Prostate gland (tissue), 2 donors: Measurements from ENCODE around the gene SMLR1. TPM values are rescaled to one million over a fixed set of nuclear protein-coding genes. Genes with fewer than 3 reads are reported as not detected.
A peak's percentile ranks its signal among the peaks of the same experiment; 100 is the strongest.

Experiments
- DNase-seq: peaks from one replicate; pipeline ENCODE4 v3.0.0-alpha.2; 2019; ENCODE audit warnings: low spot score
- H3K27ac ChIP-seq, 2 donors: fragments of 200-600 bp; sonication (generic); 2 replicates each; pipeline ENCODE4 v1.5.1; 2017 to 2019
- H3K27me3 ChIP-seq: fragments of 200-600 bp; sonication (generic); replicated peaks from 2 replicates; pipeline ENCODE4 v1.5.1; 2019; ENCODE audit not compliant: insufficient read depth
- H3K36me3 ChIP-seq, 2 donors: fragments of 200-600 bp; sonication (generic); 1 replicate in 1 of 2; 2 replicates in 1 of 2; pipeline versions ENCODE4 v1.5.1 to v1.8.1; 2017 to 2019
- H3K4me1 ChIP-seq: fragments of 200-600 bp; sonication (generic); replicated peaks from 2 replicates; pipeline ENCODE4 v1.5.1; 2019
- H3K4me3 ChIP-seq, 2 donors: fragments of 200-600 bp; sonication (generic); 2 replicates each; pipeline ENCODE4 v1.5.1; 2017 to 2019
- H3K9me3 ChIP-seq: fragments of 200-600 bp; sonication (generic); 2 replicates; pipeline ENCODE4 v1.5.1; 2017
- CTCF ChIP-seq, 4 experiments: fragments of 200-600 bp in 2 of 4; fragments of 450-650 bp in 2 of 4; sonication (generic) in 2 of 4; IDR thresholded peaks; 1 replicate in 3 of 4; 2 replicates in 1 of 4; pipeline ENCODE4 v1.5.1; 2016 to 2019; ENCODE audit warnings: antibody characterized with exemption in 4 of 4, mild to moderate bottlenecking in 2 of 4, moderate library complexity in 2 of 4
- POLR2A ChIP-seq: fragments of 450-650 bp; IDR thresholded peaks from one replicate; pipeline ENCODE4 v1.6.1; 2016; ENCODE audit warnings: antibody characterized with exemption, mild to moderate bottlenecking
- POLR2AphosphoS5 ChIP-seq: sonication (generic); formaldehyde crosslinking; IDR thresholded peaks from one replicate; pipeline ENCODE4 v1.6.1; 2017; ENCODE audit warnings: antibody characterized with exemption
- WGBS: methylation state at CpG from one replicate; pipeline ENCODE4 v1.1.5; 2018; 5-methylcytosine and 5-hydroxymethylcytosine counted together
- intact Hi-C: fragments of 100-400 bp; cut with DNase I; formaldehyde crosslinking; loops from one replicate; pipeline ENCODE4 v1.14.2; 2022
- total RNA-seq, 2 donors: library from RNA; depleted of rRNA; stranded (reverse); fragments of >200 nt; gene quantifications; one replicate each; pipeline ENCODE4 v1.1.0, GENCODE V29; 2016

SMLR1 gene
- total RNA-seq, 2 donors from 2014 or later: 0.28 TPM; not detected in 1

DNA sequence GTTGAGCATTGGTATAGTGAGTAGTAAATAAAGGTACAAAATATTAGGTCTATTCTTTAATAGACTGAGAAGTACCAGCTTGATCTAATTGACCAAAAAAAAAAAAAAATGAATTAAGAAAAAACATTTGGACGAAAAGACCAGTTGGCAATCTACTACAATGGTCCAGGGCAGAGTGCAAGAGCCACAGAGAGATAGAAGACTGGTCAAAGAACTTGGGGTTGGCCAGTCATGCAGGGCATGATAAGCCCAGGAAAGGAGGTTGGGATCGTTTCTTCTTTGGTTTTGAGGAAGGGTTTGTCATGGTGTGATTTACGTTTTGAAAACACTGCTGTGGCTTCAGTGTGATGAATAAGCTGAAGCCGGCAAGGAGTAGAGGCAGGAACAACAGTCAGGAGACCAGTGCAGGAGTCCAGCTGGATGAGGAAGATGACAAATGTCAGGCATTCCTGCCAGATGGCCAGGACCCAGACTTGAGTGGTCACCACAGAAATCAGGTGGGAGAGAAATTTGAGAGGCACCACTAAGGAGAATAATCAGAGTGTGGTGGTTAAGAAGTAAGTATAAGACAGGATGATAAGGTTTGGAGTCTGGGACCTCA, 14.0 kb downstream of the SMLR1 start:
- intact Hi-C loops: no loop called here
- WGBS: 65% methylated on average over 4 of the region's 4 CpGs
- no peak for DNase-seq
- Histone ChIP-seq H3K27me3 (no peaks in the 10 kb centered on the region), H3K36me3 (no peaks in the 10 kb centered on the region), H3K4me1 (no peaks in the 10 kb centered on the region), H3K9me3 (no peaks in the 10 kb centered on the region), H3K27ac (no peak overlapping the region), H3K4me3 (no peak overlapping the region)
- TF ChIP-seq POLR2AphosphoS5 (no peak), POLR2A (no peak), CTCF (IDR thresholded peaks at IDR 0.05) (no peak)

GRCh38 chr6:130843575-130844320, 16.5 kb downstream of the SMLR1 start:
- intact Hi-C loops: no loop called here
- H3K27me3 ChIP-seq: no peaks in the 10 kb centered on the region
- 90% methylated on average over 3 of the region's 3 CpGs for WGBS
- H3K4me3 ChIP-seq: no peak overlapping the region
- no peak overlapping the region for H3K27ac ChIP-seq
- H3K4me1 ChIP-seq: no peaks in the 10 kb centered on the region
- DNase-seq: no peak
- H3K36me3 ChIP-seq: no peaks in the 10 kb centered on the region
- no peaks in the 10 kb centered on the region for H3K9me3 ChIP-seq
- no peak for TF ChIP-seq POLR2A
- peak in 3 of 4 experiments; percentile 18 to 60 (median 44) for TF ChIP-seq CTCF (IDR thresholded peaks at IDR 0.05)
- TF ChIP-seq POLR2AphosphoS5: no peak

DNA sequence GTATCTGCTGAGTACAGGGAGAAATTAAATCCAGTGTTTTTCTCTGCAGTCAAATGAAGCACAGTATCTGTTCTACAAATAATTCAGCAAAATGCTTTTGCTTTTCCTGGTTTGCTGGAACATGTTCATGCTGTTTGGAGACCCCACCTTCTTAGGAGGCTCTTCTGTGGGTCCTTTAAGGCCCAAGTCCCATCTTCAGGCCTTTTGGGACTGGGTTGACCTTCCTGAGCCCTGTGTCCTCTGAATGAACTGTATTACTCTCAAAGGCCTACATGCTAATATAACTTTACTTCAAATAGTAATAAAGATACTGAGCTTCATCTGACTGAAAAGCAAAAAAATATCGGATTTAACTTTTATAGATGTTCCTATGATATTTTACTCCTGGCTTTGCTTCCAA, 19.3 kb downstream of the SMLR1 start:
- no peaks in the 10 kb centered on the region for H3K36me3 ChIP-seq
- no peak overlapping the region for H3K4me3 ChIP-seq
- H3K27ac ChIP-seq: no peak overlapping the region
- WGBS: 55% methylated on average over 1 of the region's 1 CpG
- H3K27me3 ChIP-seq: no peaks in the 10 kb centered on the region
- no peak for DNase-seq
- H3K9me3 ChIP-seq: no peaks in the 10 kb centered on the region
- intact Hi-C loops: no loop called here
- no peaks in the 10 kb centered on the region for H3K4me1 ChIP-seq
- TF ChIP-seq POLR2A (no peak), CTCF (IDR thresholded peaks at IDR 0.05) (no peak), POLR2AphosphoS5 (no peak)

DNA sequence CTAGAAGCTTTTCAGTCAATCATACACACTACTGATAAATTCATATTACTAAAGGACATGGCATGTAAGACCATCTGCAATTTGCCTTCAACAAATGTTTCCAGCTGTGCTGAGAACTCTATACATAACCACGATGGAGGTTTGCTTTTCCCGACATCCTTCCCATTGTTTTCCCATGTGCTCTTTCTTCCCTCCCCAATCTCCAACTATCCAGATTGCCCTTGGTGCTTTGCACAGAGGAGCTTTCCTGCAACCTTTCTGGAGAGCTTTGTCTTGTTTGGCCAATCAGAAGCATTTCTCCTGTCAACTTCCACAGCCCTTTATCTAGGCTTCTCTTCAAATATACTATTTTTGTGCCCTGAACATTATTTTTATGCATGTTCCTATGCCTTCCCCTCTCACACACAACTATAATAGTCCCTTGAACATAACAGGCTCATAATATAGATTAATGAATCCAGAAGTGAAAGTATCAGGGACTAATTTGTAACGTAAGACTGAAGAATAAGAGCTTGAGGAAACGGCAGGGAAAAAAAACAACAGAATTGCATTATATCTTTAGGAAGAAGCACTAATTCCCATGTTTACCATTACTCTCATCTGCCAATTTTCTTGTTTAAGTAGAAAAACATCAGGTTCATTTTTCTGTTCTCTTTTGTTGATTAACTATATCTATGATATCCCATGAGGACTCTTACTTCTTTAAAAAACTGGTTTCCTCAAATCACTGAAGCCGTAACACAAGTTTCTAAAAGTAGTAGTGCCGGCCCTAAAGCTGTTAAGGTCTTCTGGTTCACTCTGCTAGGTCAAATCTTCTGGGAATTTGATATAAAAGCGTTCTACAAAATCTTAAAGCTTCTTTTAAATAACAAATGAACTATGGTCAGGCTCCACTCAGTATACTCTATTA, 20.1 kb downstream of the SMLR1 start:
- no peaks in the 10 kb centered on the region for H3K36me3 ChIP-seq
- H3K27ac ChIP-seq: no peak overlapping the region
- WGBS: 83% methylated on average over 7 of the region's 7 CpGs
- H3K27me3 ChIP-seq: no peaks in the 10 kb centered on the region
- TF ChIP-seq POLR2AphosphoS5: no peak
- no peak for TF ChIP-seq POLR2A
- no peak for TF ChIP-seq CTCF (IDR thresholded peaks at IDR 0.05)
- H3K9me3 ChIP-seq: no peaks in the 10 kb centered on the region
- H3K4me3 ChIP-seq: no peak overlapping the region
- H3K4me1 ChIP-seq: no peaks in the 10 kb centered on the region
- intact Hi-C loops: no loop called here
- DNase-seq: no peak
